ENCODE measurements around the gene KLHL17.
"Not testable (repeated sequence)": the region's sequence is repeated elsewhere in the genome, so short reads cannot be mapped to it uniquely, and the experiment has no call there.

The KLHL17 gene

DNA sequence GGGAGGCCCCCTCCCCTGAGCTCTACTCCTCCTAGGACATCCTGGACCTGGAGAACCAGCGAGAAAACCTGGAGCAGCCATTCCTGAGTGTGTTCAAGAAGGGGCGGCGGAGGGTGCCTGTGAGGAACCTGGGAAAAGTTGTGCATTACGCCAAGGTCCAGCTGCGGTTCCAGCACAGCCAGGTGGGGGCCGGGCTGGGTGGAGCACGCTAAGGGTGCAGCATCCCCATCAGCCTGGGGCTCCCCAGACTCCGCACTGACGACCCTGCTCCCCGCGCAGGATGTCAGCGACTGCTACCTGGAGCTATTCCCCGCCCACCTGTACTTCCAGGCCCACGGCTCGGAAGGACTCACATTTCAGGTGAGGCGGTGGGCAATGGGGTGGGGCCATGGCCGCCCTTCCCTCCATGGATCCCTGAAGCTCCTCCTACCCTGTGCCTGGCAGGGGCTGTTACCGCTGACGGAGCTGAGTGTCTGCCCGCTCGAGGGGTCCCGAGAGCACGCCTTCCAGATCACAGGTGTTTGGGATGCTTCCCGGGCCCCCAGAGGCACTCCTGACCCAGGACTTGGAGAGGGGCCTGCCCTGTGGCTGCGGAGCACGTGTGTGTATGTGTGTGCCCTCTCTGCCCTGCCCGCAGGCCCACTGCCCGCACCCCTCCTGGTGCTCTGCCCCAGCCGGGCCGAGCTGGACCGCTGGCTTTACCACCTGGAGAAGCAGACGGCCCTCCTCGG lies 10.0 kb downstream of the KLHL17 start:
- DNase-seq (ENCODE audit: low read depth): no peak

DNA sequence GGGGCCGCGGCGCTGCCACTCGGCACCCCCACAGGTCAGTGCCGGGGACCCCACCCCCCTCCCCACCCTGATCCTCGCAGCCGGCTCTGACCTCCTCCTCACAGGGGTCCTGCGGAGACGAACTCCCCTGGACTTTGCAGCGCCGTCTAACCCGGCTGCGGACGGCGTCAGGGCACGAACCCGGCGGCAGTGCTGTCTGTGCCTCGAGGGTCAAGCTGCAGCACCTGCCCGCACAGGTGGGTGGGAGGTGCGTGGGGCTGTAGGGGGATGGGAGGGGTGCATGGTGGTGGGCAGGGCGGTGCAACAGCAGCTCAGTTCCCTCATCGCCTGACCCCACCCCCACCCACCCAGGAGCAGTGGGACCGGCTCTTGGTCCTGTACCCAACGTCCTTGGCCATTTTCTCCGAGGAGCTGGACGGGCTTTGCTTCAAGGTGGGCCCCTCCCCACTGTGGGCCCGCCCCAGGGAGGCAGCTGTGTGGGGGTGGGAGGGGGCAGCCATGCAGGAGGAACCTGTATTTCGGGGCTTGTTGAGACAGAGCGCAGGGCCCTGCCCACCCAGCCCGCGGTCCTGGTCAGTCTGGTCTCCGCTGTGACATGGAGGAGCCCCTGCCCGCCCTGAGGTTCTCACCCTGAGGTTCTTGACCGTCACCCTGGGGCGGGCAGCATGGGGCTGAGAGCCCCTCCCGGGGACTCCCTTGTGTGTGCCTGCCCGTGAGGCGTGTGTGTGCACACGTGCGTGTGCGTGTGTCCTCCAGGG lies 10.8 kb downstream of the KLHL17 start:
- DNase-seq (ENCODE audit: low read depth): no peak

DNA sequence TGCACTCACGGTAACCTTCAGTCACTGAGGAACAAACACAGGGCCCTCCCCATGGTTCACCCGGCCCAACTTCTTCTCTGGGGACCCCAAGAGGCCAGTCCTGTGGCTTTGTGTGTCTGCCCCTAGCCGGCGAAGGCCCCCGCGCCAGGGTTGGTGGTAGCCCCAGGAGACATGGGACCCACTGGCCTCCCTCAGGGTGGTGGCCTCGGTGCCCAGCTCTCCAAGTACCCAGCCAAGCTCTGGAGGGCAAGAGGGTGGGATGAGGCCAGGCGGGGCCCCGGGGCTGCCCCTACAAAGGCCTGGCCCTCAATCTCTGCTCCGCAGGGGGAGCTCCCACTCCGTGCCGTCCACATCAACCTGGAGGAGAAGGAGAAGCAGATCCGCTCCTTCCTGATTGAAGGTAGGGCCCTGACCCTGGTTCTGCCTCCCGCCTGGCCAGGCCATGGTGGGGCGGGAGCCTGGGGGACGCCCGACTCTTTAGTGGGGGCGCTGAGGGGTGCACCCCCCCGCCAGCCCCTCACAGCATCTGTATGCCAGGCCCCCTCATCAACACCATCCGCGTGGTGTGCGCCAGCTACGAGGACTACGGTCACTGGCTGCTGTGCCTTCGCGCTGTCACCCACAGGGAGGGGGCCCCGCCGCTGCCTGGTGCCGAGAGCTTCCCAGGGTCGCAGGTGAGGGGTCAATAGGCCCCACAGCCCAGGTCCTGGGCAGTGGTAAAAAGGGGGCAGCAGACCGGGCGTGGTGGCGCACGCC lies 11.5 kb downstream of the KLHL17 start:
- DNase-seq (ENCODE audit: low read depth): no peak

DNA sequence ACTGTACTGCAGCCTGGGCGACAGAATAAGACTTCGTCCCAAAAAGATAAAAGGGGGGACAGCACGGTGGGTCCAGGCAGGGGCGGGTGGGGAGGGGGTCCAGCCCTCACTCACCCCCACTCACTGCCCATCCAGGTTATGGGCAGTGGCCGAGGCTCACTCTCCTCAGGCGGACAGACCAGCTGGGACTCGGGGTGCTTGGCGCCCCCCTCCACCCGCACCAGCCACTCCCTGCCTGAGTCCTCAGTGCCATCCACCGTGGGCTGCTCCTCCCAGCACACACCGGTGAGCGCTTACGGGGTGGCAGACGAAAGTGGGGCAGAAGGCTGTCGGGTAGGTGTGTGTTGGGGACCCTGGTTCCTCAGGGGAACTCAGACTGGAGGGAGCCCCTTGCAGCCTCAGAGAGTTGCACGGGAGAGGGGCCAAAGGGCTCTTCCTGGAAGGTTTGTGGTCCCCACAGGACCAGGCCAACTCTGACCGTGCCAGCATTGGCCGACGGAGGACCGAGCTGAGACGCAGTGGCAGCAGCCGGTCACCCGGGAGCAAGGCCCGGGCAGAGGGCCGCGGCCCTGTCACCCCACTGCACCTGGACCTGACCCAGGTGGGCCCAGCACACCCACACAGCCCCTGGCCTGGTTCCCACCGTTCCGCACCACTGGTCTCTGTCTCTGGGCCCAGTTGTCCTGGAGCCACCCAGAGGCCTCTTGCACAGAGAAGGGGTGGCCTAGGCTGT lies 12.5 kb downstream of the KLHL17 start:
- no peak for DNase-seq (ENCODE audit: low read depth)

DNA sequence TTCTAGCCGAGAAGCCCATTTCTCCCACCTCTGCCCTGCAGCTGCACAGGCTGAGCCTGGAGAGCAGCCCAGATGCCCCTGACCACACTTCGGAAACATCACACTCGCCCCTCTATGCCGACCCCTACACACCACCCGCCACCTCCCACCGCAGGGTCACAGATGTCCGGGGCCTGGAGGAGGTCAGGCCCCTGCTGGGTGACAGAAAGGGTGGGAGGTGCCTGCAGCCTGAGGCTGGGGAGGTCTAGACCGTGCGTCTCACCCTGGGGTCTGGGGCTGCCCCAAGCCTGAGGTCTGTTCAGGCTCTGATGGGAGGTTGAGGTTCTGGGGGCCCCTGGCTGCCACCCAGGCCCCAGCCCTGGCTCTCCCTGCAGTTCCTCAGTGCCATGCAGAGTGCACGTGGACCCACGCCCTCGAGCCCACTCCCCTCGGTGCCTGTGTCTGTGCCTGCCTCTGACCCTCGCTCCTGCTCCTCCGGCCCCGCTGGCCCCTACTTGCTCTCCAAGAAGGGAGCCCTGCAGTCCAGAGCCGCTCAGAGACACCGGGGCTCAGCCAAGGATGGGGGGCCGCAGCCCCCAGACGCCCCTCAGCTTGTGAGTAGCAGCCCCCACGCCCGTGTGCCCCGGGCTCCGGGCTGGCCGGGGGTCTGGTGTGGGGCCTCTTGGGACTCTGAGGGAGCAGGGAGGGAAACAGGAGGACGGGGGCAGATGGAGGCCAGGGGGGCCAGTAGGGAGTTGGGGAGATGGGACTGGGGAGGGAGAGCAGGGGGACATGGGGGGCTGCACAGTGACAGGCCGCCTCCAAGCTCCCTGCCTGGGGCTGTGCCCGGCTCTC lies 13.3 kb downstream of the KLHL17 start:
- DNase-seq (ENCODE audit: low read depth): no peak

DNA sequence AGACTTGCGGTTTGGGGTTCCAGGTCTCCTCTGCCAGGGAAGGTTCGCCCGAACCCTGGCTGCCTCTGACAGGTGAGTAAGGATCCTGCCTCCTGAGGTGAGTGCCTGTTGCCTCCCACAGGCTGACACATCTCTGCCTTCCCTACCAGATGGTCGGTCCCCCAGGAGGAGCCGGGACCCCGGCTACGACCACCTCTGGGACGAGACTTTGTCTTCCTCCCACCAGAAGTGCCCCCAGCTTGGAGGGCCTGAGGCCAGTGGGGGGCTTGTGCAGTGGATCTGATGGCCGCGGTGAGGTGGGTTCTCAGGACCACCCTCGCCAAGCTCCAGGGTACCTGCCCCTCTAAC lies 13.9 kb downstream of the KLHL17 start:
- no peak for DNase-seq (ENCODE audit: low read depth)

DNA sequence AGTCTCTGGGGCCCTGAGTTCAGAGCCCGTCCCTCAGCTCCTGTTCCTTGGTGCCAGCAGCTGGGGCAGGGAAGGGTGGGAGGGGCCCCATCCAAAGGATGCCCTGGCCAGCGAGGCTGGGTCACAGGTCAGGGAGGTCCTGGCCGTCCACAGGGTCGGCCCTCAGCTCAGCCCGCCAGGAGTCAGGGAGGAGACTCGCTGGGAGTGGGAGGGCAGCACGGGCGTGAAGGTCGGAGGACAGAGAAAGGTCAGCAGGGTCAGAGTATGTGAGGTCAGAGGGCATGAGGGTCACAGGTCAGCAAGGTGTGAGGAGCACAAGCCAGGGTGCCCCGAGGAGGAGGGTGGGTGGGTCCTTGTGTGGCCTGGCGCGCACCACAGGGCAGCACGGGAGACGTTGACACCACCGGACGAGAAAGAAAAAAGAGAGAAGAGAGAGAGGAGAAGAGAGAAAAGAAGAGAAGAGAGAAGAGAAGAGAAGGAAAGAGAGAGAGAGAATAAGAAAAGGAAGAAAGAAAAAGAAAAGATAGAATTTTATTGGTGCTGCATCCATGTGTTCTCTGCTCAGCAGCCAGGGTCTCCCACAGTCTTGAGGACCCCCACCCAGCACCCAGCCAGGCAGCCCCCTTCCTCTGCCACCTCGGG lies 14.4 kb downstream of the KLHL17 start:
- DNase-seq (ENCODE audit: low read depth): no peak

DNA sequence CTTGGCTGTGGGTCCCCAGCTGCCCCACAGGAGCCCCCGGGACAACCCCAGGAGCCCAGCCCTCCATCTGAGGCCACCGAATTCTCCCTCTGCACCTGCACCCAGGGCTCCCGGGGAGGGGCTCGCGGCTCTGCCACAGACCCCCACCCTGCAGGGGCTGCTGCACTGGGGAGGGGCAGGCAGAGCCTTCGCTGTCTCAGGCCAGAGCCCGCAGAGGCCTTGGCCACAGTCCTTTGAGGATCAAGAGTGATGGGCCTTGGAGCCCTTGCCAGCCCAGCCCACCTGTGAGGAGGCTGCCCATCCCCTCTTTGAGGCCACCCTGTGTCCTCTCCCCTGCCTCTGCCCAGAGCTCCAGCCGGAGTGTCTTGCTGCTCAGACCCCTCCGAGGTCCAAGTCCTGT lies 15.0 kb downstream of the KLHL17 start:
- no peak for DNase-seq (ENCODE audit: low read depth)

DNA sequence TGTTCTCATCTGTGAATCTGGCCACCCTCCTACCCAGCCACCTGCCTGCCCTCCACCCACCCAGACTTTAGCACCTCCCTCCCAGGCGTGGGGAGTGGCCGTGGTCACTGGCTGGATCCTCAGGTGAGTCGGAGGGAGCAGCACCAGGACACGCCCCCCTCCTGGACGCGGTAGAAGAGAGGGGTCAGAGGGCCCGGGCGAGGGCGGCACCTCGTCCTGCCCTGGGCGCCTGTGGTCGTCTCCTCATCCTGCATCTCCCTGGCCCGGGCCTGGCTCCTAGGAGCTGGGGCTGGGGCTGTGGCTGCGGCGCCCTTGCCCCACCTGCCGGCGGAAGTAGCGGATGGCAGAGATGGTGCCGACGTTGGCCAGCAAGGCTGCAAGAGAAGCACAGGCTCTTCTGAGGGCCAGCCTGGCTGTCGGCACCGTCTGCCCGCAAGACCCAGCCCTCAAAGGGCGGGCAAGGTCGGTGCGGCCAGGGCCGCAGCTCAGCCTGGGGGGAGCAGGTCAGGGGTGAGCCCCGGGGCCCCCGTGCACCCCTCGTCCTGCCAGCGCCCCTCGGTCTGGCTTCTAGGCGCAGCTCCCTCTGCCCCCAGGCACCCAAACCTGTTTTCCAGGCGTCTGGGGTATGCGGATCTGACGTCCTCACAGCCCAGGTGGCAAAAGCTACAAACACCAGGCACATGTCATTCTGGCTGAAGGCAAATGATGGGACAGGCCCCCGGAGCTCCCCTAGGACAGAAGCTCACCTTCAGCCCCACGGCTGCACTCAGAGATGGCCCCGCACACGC lies 15.7 kb downstream of the KLHL17 start:
- DNase-seq (ENCODE audit: low read depth): peak; percentile 80

DNA sequence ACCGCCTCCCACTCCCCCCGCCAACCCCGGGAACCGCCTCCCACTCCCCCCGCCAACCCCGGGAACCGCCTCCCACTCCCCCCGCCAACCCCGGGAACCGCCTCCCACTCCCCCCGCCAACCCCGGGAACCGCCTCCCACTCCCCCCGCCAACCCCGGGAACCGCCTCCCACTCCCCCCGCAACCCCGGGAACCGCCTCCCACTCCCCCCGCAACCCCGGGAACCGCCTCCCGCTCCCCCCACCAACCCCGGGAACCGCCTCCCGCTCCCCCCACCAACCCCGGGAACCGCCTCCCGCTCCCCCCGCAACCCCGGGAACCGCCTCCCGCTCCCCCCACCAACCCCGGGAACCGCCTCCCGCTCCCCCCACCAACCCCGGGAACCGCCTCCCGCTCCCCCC lies 16.4 kb downstream of the KLHL17 start:
- not testable (repeated sequence) for DNase-seq (ENCODE audit: low read depth)

DNA sequence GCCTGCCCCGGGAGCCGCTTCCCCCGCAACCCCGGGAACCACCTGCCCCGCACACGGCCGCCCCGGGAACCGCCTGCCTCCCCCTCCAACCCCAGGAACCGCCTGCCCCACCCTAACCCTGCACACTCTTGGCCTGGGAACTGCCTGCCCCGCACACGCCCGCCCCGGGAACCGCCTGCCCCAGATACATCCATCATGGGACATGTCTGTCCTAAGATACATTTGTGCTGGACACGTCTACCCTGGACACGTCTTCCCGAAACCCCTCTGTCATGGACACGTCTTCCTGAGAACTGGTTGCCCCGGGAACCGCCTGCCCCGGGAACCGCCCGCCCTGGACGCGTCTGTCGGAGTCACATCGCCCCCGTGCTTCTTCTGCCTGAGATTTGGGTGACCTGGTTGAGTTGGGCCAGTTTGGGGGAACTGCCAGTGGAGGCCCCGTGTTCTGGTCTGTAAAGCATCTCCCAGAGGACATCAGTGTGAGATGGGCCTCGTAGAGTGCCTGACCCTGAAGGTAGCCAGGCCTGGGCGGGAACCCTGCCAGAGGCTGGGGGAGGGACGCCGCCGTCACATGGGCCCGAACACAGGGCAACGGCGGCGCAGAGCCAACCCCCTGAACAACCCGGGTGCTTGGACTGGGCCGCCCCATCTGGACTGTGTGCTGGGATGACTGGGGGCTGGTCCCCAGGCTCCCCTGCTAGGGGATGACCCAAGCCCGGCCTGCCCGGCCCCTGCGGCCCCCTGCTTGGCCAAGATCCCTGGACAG lies 17.9 kb downstream of the KLHL17 start:
- no peak for DNase-seq (ENCODE audit: low read depth)

DNA sequence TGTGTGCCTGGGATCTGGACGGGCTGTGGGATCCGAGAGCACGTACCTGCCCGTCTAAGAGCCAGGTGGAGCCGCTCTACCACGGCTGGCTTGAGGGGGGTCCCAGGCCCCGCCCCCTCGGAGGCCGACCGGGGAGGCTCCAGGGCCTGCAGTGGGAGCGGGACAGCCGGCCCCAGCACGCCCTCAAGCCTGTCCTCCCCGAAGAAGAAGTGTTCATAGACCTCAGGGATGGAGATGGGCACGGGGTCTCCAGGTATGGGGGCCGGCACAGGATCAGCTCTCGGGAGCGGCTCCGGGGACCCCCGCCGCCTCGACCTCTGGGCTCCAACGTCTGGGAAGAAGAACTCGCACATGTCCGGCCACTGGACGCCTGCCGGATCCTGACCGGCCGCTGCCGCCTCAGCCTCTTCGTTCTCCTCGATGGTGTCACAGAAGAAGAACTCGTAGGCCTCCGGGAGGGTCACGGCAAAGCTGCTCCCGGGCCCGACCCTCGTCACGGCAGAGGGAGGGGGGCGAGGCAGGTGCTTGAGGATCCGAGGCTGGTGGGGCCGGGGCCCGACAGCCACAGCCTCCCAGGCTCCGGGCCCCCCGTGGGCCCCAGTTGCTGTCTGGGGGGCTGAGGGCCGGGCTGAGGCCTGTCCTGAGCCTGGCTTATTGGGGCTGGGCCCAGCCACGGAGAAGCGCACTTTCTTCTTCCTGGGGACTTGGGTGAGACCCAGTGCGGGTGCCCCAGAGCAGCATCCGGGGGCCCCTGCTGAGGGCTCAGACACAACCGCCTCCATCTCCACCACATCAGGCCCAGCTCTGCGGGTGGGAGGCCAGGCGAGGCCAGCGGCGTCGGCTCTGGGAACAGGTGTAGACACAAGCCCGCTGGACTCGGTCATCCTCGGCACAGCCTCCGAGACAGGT lies 18.7 kb downstream of the KLHL17 start:
- no peak for DNase-seq (ENCODE audit: low read depth)

DNA sequence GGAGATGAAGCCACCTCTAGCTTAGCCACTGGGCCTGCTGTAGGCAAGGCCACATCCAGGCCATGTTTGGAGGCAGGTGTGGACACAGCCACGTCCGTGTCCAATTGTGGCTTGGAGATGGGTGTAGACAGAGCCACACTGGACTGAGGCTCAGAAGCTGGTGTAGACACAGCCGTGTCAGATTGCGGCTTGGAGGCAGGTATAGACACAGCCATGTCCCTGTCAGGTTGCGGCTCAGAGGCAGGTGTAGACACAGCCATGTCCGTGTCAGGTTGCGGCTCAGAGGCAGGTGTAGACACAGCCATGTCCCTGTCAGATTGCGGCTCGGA lies 19.3 kb downstream of the KLHL17 start:
- no peak for DNase-seq (ENCODE audit: low read depth)

DNA sequence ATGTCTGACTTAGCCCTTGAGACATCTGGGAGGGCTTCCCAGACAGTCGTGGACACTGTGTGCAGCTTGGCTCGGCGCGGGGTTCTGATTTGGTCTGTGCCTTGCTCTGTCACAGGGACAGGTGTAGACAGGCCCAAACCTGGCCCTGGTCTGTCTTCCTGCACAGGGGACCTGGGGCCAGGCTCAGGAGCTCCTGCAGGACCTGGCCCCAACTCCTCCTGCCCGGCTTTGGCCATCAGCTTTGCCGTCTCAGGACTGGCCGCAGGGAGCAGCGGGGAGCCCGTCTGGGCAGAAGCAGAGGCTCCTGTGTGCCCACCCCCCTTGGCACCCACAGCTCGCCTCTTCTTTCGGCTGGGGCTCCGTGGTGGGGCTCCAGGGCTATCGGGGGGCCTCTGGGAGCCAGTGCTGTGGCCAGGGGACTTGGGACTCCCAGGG lies 19.8 kb downstream of the KLHL17 start:
- no peak for DNase-seq (ENCODE audit: low read depth)

DNA sequence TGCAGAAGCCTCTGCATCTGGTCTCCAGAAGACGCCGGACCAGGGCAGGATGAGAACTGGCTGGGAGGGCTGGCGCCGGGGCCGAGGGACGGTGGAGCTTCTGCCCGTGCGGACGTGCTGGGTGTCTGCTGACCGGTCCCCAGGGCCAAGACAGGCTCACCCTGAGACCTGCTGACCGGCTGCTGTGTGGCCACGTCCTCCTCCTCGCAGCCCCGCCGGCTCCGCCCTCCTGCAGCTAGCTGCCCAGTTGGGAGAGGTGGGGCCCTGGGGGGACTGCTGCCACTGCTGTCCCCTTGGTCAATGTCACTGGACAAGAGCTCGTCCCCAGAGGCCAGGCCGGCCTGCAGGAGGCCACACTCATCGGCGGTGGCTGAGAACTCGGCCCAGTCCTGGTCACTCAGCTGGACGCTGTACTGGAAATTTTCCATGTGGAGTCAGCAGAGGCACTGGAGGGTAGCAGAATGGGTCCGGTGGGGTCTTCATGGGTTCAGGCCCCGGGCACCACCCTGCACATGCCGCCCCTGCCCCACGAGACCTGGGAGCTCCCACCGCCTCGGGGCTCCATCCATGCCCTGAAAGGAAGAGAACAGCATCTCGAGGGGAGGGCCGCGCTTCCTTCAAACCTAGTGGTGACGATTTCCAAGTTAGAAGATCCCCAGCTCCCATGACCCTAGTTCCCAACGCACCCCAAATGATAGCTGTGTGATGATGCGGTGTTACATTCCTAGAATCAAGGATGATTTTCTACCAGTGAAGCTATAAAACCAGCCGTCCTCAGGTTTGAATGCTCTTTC lies 20.4 kb downstream of the KLHL17 start:
- DNase-seq (ENCODE audit: low read depth): no peak

DNA sequence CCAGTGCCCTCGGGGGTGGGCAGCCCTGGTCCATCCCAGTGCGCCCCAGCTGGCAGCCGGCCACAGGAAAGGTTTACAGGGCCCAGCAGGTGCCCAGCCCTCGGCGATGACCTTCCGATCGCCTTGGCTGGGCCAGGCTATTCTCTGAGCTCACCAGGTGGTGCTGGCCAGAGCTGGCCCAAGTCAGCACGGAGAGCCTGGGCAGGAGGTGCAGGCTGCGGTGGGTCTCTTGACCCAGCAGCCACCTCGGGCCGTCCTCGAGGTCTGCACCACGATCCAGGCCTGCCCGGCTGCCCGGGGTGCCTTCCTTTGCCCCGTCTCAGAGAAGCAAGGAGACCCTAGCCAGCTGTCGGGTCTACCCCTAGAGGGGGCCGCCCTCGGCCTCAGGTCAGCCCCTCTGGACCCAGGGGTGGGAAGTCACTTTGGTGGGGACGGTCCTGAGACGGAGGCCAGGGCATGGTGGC lies 21.1 kb downstream of the KLHL17 start:
- DNase-seq (ENCODE audit: low read depth): no peak

DNA sequence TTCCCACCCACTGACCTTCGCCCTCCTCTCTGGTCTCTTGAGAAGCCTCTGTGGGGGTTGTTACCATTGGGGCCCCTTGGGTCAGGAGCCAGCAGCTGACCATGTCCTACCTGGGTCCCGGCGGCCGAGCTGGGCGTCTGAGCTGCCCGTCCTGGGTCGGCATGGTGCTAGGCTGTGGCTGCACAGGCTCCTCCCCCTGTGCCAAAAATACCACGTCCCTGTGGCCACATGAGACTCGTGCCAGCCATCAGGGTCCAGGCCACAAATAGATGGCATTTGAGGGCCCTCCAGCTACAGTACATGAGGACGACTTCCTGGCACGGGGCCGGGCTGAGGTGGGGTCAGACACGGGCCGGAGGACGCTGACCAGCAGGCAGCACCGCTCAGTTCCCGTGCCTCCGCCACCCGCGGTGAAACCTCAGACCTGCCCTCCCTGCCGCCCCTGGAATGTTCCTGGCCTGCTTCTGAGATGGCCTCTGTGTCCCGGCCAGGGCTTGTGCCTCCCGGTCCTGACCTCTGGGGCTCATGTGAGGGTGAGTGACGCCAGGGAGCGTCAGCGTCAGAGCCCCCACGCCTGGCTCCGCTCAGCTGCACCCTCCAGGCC lies 21.7 kb downstream of the KLHL17 start, which contains the start of gene PERM1:
Gene PERM1, minus strand, starts transcription at position 139 of the 604 bp plus-strand sequence. CDS start 1,064 bp downstream, outside the sequence.
- no peak for DNase-seq (ENCODE audit: low read depth)

Data from ELR (cell line).